M059J (cell line): ENCODE data around the gene NOXO1. TPM values are rescaled to one million over a fixed set of nuclear protein-coding genes. Genes with fewer than 3 reads are reported as not detected.

ENCODE experiments used
- DNase-seq: peaks from one replicate; pipeline ENCODE4 v3.0.0-alpha.2; 2012; ENCODE audit warnings: low read depth
- total RNA-seq: library from RNA; depleted of rRNA; stranded (reverse); fragments of >200 nt; shearing (Covaris generic); gene quantifications from 2 replicates; pipeline ENCODE4 v1.2.3, GENCODE V29; 2014

NOXO1 gene
- total RNA-seq, 1 experiment from 2014 or later = not detected

DNA sequence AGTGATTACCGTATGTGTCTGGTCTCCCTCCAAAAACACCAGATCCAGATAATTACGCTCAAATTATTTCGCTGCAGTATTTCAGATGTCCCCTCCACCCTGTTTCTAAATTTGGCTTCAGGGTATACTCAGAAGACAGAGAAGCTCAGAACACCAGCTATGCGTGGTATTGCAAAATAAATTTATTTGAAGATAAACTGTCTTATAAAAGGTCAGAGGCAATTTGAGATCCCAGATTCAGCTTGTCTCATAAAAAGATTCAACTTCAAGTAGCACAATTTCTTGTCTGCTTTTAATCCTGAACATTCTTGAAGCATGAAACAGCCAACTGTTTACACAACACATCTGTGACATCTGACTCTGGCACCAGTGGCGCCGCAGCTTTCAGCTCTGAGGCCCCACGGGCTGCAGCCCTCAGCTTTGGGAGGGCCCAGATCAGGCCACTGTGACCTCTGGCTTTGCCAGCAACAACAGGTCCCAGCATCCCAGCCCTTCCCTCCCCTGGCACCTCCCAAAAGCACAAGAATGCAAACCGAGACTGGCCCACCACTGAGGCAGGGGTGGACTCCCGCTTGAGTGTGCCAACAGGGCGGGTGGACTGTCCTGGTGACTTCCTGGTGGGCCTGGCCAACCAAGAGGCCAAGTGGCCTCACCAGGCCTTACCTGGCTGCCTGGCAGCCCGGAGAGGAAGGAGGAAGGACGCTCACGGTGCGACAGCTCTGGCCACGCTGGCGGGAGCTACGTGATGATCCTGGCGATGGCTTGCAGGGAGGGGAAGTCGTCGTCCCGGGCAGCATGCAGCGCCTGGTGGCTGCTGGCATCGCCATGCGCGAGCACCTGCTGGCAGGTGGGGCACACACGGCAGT is 16.5 kb upstream of the NOXO1 start:
- DNase-seq = peak; percentile 74

- DNase-seq = peak; percentile 52
These were observed 12.5 kb upstream of the NOXO1 start for GRCh38 chr16:1993731-1994131.

DNA sequence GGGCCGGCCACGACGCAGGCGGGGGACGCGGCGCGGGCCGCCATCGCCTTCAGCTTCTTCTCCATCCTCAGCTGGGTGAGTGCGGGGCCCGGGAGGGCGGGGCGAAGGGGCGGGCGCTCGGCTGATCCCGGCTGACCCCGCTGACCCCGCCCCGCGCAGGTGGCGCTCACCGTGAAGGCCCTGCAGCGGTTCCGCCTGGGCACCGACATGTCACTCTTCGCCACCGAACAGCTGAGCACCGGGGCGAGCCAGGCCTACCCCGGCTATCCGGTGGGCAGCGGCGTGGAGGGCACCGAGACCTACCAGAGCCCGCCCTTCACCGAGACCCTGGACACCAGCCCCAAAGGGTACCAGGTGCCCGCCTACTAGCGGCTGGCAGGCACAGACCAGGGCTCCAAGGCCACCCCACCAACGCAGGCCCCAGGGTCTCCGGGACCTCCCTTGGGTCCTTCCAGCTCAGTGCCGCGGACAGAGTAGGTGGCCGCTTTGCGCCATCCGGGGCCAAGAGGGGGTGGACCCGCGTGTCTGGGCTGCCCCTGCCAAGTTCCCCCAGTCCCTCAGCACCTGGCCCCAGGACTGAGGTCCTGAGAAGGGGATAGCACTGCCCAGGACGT is 11.5 kb upstream of the NOXO1 start:
- DNase-seq = no peak

- DNase-seq = peak; percentile 50
These were observed 10.9 kb upstream of the NOXO1 start for GRCh38 chr16:1991948-1992703.

GRCh38 chr16:1991588-1991947 is 10.3 kb upstream of the NOXO1 start:
- DNase-seq = no peak

GRCh38 chr16:1991135-1991551 is 9.9 kb upstream of the NOXO1 start:
- no peak for DNase-seq

GRCh38 chr16:1990351-1991134 is 9.3 kb upstream of the NOXO1 start:
- no peak for DNase-seq

GRCh38 chr16:1990101-1990350 is 8.8 kb upstream of the NOXO1 start:
- DNase-seq = no peak

DNA sequence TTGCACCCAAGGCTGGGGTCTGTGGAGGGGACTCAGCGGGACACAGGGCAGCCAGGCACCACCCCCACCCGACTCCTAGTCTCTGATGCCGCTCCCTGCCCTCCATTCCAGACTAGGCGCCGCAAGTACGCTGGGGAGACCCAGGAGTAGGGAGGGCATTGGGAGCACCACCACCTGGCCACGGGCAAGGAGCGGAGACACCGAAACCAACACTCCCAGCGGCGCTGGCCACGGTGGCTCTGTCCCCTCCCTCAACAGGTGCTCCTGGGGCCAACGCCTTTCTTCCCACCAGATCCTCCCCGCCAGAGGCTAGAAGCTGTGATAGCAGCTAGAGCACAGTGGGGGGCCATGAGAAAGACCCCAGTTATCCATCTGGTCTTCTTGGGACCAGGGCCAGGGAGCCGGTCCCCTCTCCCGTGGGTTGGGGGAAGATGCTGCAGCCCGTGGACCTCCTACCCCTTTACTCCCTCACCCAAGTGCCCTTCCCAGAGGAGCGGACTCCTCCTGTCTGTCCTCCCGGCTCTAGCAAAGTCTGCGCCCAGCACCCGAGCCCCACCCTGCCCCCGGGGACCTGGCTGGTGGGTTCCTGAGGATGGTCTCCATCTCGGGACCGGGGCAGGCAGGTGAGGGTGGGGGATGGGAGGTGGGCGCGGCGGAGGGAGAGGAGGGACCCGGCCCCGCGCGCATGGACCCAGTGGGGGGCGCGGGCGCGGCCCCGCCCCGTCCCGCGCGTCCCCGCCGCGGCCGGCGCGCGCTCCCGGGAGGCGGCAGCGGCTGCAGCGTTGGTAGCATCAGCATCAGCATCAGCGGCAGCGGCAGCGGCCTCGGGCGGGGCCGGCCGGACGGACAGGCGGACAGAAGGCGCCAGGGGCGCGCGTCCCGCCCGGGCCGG is 8.2 kb upstream of the NOXO1 start, which contains the start of gene SYNGR3:
Gene SYNGR3, plus strand, starts transcription at position 762 of the 892 bp plus-strand sequence. CDS start 133 bp downstream, outside the sequence.
- no peak for DNase-seq

DNA sequence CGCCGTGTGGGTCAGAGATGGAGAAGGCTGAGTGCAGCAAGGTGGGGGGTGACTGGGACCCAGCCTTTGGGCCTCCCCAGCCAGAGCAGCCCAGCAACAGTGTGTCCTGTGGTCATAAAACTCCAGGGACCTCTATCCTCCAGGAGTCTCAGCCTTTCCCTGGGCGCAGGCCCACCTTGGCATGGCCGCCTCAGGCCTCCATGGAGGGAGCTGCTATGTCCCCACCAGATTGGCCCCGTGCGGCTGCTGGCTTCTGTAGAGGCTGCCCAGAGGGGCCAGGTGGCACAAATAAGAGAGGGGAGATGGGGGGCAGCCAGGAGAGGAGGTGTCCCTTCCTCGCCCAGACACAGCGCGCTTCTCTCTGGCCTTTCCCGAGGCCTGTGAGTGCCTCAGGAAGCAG is 5.9 kb upstream of the NOXO1 start:
- no peak for DNase-seq

DNA sequence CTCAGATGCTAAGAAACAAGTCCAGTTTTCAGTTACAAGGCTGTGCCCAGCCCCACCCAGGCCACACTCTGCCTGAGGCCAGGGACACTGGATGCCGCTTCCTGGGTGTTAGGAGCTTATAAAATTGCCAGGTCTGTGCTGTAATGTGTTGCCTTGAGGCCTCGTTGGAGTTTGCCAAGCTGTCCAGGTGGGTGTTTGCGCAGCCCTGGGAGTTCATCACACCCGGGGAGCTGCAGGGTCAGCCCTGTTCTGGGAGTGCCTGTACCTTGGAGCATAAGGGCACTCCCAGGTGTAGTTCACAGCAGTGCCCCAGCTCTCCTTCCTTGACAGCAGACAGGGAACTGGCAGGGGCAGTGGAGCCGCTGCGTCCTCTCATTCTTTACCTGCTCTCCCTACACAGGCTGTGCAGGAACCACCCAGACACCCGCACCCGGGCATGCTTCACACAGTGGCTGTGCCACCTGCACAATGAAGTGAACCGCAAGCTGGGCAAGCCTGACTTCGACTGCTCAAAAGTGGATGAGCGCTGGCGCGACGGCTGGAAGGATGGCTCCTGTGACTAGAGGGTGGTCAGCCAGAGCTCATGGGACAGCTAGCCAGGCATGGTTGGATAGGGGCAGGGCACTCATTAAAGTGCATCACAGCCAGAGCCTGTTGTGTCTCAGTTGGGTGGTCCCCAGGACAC is 4.3 kb upstream of the NOXO1 start:
- no peak for DNase-seq

DNA sequence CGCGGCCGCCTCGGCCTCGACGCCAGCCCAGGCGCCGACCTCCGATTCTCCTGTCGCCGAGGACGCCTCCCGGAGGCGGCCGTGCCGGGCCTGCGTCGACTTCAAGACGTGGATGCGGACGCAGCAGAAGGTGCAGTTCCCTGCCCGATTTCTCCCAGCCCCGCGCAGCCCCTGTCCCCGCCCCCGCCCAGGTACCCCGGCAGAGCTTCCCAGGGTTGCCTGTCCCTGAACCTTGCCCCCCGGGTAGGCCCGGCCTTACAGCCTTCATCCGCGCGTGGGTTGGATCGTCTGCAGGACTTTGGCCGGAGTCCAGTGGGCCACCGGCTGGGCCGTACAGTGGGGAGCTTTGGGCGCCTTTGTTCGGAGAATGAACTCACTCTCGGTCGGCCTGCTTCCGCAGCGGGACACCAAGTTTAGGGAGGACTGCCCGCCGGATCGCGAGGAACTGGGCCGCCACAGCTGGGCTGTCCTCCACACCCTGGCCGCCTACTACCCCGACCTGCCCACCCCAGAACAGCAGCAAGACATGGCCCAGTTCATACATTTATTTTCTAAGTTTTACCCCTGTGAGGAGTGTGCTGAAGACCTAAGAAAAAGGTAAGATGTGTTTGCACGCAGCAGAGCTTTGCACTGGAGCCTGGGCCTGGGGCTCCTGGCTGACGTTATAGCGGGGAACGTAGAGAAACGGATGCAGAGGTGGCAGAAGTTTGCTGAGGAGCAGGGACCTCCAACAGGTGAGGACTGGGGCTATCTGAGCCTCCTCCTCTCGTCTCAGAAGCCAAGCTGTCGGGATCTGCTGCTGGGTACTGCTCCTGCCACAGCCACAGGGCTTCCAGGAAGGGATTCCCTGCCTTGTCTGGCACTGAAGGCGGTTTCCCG is 3.3 kb upstream of the NOXO1 start:
- DNase-seq = peak; percentile 35

DNA sequence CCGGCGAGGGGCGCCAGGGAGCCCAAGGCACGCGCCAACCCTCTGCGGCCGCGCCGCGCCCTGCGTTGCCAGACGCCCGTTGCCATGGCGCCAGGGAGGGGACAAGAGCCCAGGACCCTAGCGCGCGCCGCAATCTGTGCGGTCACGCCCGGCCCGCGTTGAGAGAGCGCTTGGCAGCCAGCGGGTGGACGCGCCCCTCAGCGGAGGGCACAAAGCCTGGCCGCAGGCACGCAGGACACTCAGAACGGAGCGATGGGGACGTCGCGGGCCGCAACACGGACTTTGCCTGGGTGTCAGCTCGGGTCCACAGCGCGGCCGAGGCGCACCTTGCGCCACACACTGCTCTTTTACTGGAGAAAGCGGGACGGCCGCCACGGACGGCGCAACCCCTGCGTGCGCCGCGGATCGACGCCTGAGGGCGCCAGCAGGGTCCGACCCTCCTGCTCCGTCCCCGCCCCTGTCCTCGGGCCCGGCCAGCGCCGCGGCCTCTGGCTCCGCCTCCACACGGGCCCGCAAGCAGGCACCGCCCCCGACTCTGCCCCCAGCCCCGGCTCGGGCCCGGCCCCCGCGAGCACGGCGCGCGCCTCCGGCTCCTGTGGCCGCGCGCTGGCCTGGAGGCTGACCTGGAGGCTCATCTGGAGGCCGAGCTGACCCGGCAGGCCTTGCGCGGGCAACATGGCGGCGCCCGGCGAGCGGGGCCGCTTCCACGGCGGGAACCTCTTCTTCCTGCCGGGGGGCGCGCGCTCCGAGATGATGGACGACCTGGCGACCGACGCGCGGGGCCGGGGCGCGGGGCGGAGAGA is 2.5 kb upstream of the NOXO1 start, which contains the start of gene GFER:
Gene GFER, plus strand, starts transcription at position 650 of the 803 bp plus-strand sequence. Its CDS starts 26 bp downstream, at position 676.
- DNase-seq = peak; percentile 86

GRCh38 chr16:1982991-1983543 is 1.8 kb upstream of the NOXO1 start:
- no peak for DNase-seq

DNA sequence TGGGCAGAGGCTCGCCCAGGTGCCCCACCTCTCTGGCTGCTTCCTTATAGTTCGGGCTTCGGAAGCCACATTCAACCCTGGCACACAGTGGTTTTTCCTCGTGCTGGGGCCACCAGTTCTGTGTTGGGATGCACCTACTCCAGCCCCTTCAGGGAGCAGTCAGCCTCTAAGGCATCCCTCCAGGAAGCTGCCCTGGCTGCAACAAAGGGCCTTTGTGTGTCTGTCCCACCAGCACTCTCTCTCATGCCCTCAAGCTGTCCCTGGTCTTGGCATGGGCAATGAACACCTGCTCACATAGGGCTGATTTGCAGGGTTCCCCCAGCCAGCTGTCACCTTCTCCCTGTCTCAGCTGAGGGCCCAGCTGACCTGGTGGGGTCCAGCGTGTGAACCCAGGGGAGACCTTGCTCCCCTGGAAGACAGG is 754 bp upstream of the NOXO1 start:
- peak; percentile 35 for DNase-seq

- no peak for DNase-seq
These were observed 540 bp downstream of the NOXO1 start for GRCh38 chr16:1980770-1981087.

- no peak for DNase-seq
These were observed 1.1 kb downstream of the NOXO1 start for GRCh38 chr16:1980030-1980769.
